K562 (cell line): ENCODE measurements around the gene FGF23. TPM values are rescaled to one million over a fixed set of nuclear protein-coding genes. Genes with fewer than 3 reads are reported as not detected.

Experiments used
- ATAC-seq: fragments of 200-7000 bp; cut with Tn5 transposase; 3 replicates; pipeline ENCODE4 v1.9.1; 2020; ENCODE audit warnings: moderate library complexity
- BruUV-seq: library from RNA; stranded (reverse); fragments of 400-500 nt; replicated peaks from 2 replicates; lab custom pipeline; 2021; lab: Mats Ljungman, UMichigan
- CTCF ChIA-PET: fragments of 300-600 bp; formaldehyde crosslinking; extraction: SDS; loops from one replicate; lab custom pipeline; 2021; ENCODE audit warnings: low intra/inter-chr PET ratio; lab: Yijun Ruan, JAX
- POLR2A ChIA-PET: fragments of 300-600, 350-650 bp; sonication (Branson Sonifier 250); formaldehyde crosslinking; extraction: SDS; loops from one replicate; lab custom pipeline; 2021; ENCODE audit warnings: antibody characterized with exemption, inconsistent platforms; lab: Yijun Ruan, JAX
- DNase-seq, 4 experiments: peaks; one replicate each; pipeline versions ENCODE4 v3.0.0 to v3.0.0-alpha.2; 2011 to 2018; ENCODE audit warnings: low spot score in 3 of 4, mixed read lengths in 3 of 4; ENCODE audit errors: extremely low read depth in 1 of 4
- FAIRE-seq: peaks from 2 replicates; lab custom pipeline; 2011; peaks lifted over from hg19 to GRCh38; lab: Jason Lieb, UNC
- H2AFZ ChIP-seq: 2 replicates; pipeline ENCODE4 v1.6.0; 2011; ENCODE audit warnings: low read depth, low read length, control low read depth, inconsistent platforms
- H3K27ac ChIP-seq: fragments of 200-600 bp; 3 replicates; pipeline ENCODE4 v1.8.0; 2011; ENCODE audit warnings: low read depth, mild to moderate bottlenecking, control low read depth, inconsistent platforms, low read length, moderate library complexity, mixed read lengths; ENCODE audit errors: extremely low read depth
- H3K27me3 ChIP-seq, 2 experiments: fragments of 300-600 bp in 1 of 2; 2 replicates in 1 of 2; 3 replicates in 1 of 2; pipeline versions ENCODE4 v1.6.0 to v1.8.0; 2011; ENCODE audit warnings: inconsistent platforms in 2 of 2, low read length in 2 of 2, mild to moderate bottlenecking in 1 of 2, mixed read lengths in 1 of 2, moderate library complexity in 1 of 2; ENCODE audit not compliant: control insufficient read depth in 2 of 2, insufficient read depth in 2 of 2
- H3K36me3 ChIP-seq: fragments of 300-600 bp; 3 replicates; pipeline ENCODE4 v1.8.0; 2011; ENCODE audit warnings: mild to moderate bottlenecking, low read length, inconsistent platforms; ENCODE audit not compliant: control insufficient read depth, insufficient read depth
- H3K4me1 ChIP-seq, 2 experiments: fragments of 200-600 bp in 1 of 2; replicated peaks in 1 of 2; 2 replicates in 1 of 2; 3 replicates in 1 of 2; pipeline versions ENCODE4 v1.5.1 to v1.8.0; 2011; ENCODE audit warnings: inconsistent platforms in 2 of 2, low read length in 2 of 2, mild to moderate bottlenecking in 1 of 2, mixed read lengths in 1 of 2, moderate library complexity in 1 of 2; ENCODE audit not compliant: control insufficient read depth in 2 of 2, insufficient read depth in 2 of 2
- H3K4me2 ChIP-seq: 2 replicates; pipeline ENCODE4 v1.6.1; 2011; ENCODE audit warnings: low read length, control low read depth, inconsistent platforms, mixed read lengths; ENCODE audit not compliant: insufficient read depth
- H3K4me3 ChIP-seq: fragments of 200-600 bp; sonication (generic), shearing (Covaris generic); 2 replicates; pipeline ENCODE4 v1.5.1; 2016; ENCODE audit warnings: control low read depth, inconsistent platforms
- H3K79me2 ChIP-seq: fragments of 200-600 bp; 3 replicates; pipeline ENCODE4 v1.8.0; 2011; ENCODE audit warnings: low read length, inconsistent platforms; ENCODE audit not compliant: control insufficient read depth, insufficient read depth
- H3K9ac ChIP-seq, 2 experiments: 2 replicates each; pipeline versions ENCODE4 v1.6.0 to v1.6.1; 2011; ENCODE audit warnings: low read depth in 2 of 2, low read length in 2 of 2, control low read depth in 1 of 2, inconsistent platforms in 1 of 2, mild to moderate bottlenecking in 1 of 2, mixed read lengths in 1 of 2; ENCODE audit not compliant: insufficient read depth in 1 of 2
- H3K9me1 ChIP-seq: one replicate; pipeline ENCODE4 v1.6.0; 2011; ENCODE audit warnings: inconsistent platforms, mild to moderate bottlenecking, low read length, moderate library complexity; ENCODE audit not compliant: control insufficient read depth, insufficient read depth
- H3K9me3 ChIP-seq: replicated peaks from 2 replicates; pipeline ENCODE4 v1.5.1; 2011; ENCODE audit warnings: low read depth, low read length, inconsistent platforms; ENCODE audit not compliant: control insufficient read depth, insufficient read depth
- H4K20me1 ChIP-seq: replicated peaks from 2 replicates; pipeline ENCODE4 v1.6.1; 2011; ENCODE audit warnings: low read length, inconsistent platforms, mixed read lengths; ENCODE audit not compliant: control insufficient read depth, insufficient read depth
- BMI1 ChIP-seq: fragments of 150-350 bp; IDR thresholded peaks from 2 replicates; pipeline ENCODE4 v1.6.1; 2014; ENCODE audit warnings: low read length
- RAD21 ChIP-seq, 2 experiments: fragments of 250-450 bp in 1 of 2; fragments of 450-650 bp in 1 of 2; sonication (Bioruptor Pico) in 1 of 2; formaldehyde crosslinking in 1 of 2; IDR thresholded peaks in 1 of 2; conservative IDR thresholded peaks in 1 of 2; 2 replicates each; pipeline versions ENCODE4 v1.4.0 to v1.8.0; 2020 to 2022; ENCODE audit warnings: mild to moderate bottlenecking in 2 of 2, moderate library complexity in 1 of 2
- SMC3 ChIP-seq: conservative IDR thresholded peaks from 2 replicates; pipeline ENCODE4 v1.6.1; 2011; ENCODE audit warnings: low read depth, low read length, improper control_type of control experiment; ENCODE audit not compliant: insufficient read depth
- TRIM28 ChIP-seq: fragments of 450-650 bp; IDR thresholded peaks from 2 replicates; pipeline ENCODE4 v1.6.1; 2017
- WGBS: fragments of 100-300 bp; shearing (Covaris generic); methylation state at CpG from one replicate; pipeline ENCODE4 v1.1.6; 2016; ENCODE audit warnings: low coverage, mixed read lengths; ENCODE audit not compliant: insufficient coverage; ENCODE audit errors: missing lambda C conversion rate; 5-methylcytosine and 5-hydroxymethylcytosine counted together
- in situ Hi-C: fragments of 300-500 bp; cut with MboI; formaldehyde crosslinking; loops from 4 replicates; pipeline ENCODE4 v1.15.0; 2018; ENCODE audit warnings: inconsistent platforms, mixed read lengths
- intact Hi-C: fragments of 100-400 bp; cut with micrococcal nuclease; formaldehyde crosslinking; loops from 2 replicates; pipeline ENCODE4 v1.14.2; 2022
- polyA plus RNA-seq, 8 experiments: library from polyadenylated mRNA; depleted of rRNA in 4 of 8; stranded (reverse) in 5 of 8; unstranded in 3 of 8; fragments of >200 nt; fragmentation: Nextera tagmentation in 2 of 8; fragmentation: Illumina TruSeq in 1 of 8; extraction: Ambion mirVana in 2 of 8; extraction: Trizol in 1 of 8; gene quantifications; 2 replicates each; pipeline versions ENCODE4 v1.2.1 to v1.2.3, GENCODE V29; 2011 to 2014; ENCODE audit warnings: inconsistent platforms in 1 of 8, missing spikeins in 1 of 8
- total RNA-seq, 7 experiments: library from RNA; depleted of rRNA in 6 of 7; stranded (reverse); fragments of >200 nt in 6 of 7; fragmentation: Illumina TruSeq in 2 of 7; extraction: Trizol in 2 of 7; gene quantifications; 2 replicates each; pipeline versions ENCODE4 v1.2.1 to v1.2.3, GENCODE V29; 2011 to 2021; ENCODE audit warnings: low replicate concordance in 1 of 7
- TF ChIP-seq, protein P1 (sequence below), 2 experiments: IDR thresholded peaks in 1 of 2; conservative IDR thresholded peaks in 1 of 2; 2 replicates each; pipeline ENCODE4 v1.6.1; 2016; ENCODE audit warnings: low read depth in 2 of 2, mild to moderate bottlenecking in 1 of 2, missing compliant biosample characterization in 1 of 2, missing genetic modification characterization in 1 of 2, moderate library complexity in 1 of 2
- TF ChIP-seq, protein P2 (sequence below): fragments of 450-650 bp; IDR thresholded peaks from 2 replicates; pipeline ENCODE4 v1.7.1; 2018; ENCODE audit warnings: mild to moderate bottlenecking, low read depth; ENCODE audit not compliant: partially characterized antibody
- TF ChIP-seq, protein P3 (sequence below): sonication (generic); formaldehyde crosslinking; IDR thresholded peaks from 2 replicates; pipeline ENCODE4 v1.8.1; 2022; ENCODE audit warnings: missing genetic modification reagents
- TF ChIP-seq, protein P4 (sequence below): fragments of 250-450 bp; sonication (Bioruptor Pico); IDR thresholded peaks from 2 replicates; pipeline ENCODE4 v1.5.0; 2020; ENCODE audit warnings: mild to moderate bottlenecking
- TF ChIP-seq, protein P5 (sequence below): sonication (generic); formaldehyde crosslinking; IDR thresholded peaks from 2 replicates; pipeline ENCODE4 v1.4.0; 2020; ENCODE audit warnings: mild to moderate bottlenecking, missing genetic modification reagents

The FGF23 gene
- total and polyA plus RNA-seq, 9 of the 15 experiments (the other 6 are each of a cell fraction or from before 2014, with no cell fraction given), result 0.38 TPM; not detected in 8

DNA sequence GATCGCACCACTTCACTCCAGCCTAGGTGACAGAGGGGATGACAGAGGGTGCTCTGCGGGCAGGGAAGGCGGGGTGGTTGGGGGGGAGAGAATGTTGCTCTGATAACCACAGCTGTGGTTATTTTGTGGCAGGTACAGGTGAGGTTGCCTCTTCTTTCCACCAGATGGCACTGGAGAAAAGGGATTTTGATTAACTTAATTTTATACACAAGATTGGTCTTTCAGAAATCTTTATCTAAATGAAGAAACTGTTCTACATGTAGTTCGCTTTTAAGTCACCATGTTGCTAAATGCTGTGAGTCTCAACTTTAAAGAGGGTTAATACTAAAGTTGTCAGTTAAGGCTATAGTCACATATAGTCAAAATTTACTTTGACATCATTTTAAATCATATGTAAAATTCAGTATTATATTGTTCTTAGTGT is 25.7 kb downstream of the FGF23 start:
- Histone ChIP-seq H3K27ac (no peak overlapping the region), H4K20me1 (no peaks in the 10 kb centered on the region), H3K9me3 (no peaks in the 10 kb centered on the region), H3K36me3 (no peaks in the 10 kb centered on the region), H3K79me2 (no peaks in the 10 kb centered on the region), H2AFZ (no peak overlapping the region), H3K9me1 (no peaks in the 10 kb centered on the region), H3K4me2 (no peak overlapping the region), H3K4me3 (no peak overlapping the region), H3K4me1 (no peaks in the 10 kb centered on the region), H3K9ac (no peak overlapping the region), H3K27me3 (no peaks in the 10 kb centered on the region)
- in situ Hi-C loops, result no loop called here
- intact Hi-C loops, result no loop called here
- no TSS peak for BruUV-seq
- DNase-seq (peak in 2 of 4 experiments; percentile 19 to 26), ATAC-seq (peak; percentile 72), FAIRE-seq (no peak)
- ChIA-PET POLR2A (no interaction called here), CTCF (interaction anchor here (0.5 to 1.1 kb wide), 3 partner anchors 15 to 226 kb away, joined by 4 to 5 read pairs (median 5); no protein-coding TSS in a partner anchor)
- 0% methylated on average over 2 of the region's 4 CpGs for WGBS
- TF ChIP-seq, protein P1, sequence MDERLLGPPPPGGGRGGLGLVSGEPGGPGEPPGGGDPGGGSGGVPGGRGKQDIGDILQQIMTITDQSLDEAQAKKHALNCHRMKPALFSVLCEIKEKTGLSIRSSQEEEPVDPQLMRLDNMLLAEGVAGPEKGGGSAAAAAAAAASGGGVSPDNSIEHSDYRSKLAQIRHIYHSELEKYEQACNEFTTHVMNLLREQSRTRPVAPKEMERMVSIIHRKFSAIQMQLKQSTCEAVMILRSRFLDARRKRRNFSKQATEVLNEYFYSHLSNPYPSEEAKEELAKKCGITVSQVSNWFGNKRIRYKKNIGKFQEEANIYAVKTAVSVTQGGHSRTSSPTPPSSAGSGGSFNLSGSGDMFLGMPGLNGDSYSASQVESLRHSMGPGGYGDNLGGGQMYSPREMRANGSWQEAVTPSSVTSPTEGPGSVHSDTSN (CRISPR knock-in tag; IDR thresholded peaks at IDR 0.05; ENCODE audit: low read depth), result no peak
- TF ChIP-seq, protein P1 (tag; conservative IDR thresholded peaks at IDR 0.05; ENCODE audit: low read depth), result no peak
- TF ChIP-seq RAD21 (CRISPR knock-in tag; conservative IDR thresholded peaks at IDR 0.05 in 1 of 2, IDR thresholded peaks at IDR 0.05 in 1 of 2) (peak in 1 of 2 experiments; percentile 56; a peak in 2 of 4 replicates), BMI1 (no peak), TRIM28 (no peak), SMC3 (peak; percentile 26; the same call in 1 of the 2 replicates)
- TF ChIP-seq, protein P2, sequence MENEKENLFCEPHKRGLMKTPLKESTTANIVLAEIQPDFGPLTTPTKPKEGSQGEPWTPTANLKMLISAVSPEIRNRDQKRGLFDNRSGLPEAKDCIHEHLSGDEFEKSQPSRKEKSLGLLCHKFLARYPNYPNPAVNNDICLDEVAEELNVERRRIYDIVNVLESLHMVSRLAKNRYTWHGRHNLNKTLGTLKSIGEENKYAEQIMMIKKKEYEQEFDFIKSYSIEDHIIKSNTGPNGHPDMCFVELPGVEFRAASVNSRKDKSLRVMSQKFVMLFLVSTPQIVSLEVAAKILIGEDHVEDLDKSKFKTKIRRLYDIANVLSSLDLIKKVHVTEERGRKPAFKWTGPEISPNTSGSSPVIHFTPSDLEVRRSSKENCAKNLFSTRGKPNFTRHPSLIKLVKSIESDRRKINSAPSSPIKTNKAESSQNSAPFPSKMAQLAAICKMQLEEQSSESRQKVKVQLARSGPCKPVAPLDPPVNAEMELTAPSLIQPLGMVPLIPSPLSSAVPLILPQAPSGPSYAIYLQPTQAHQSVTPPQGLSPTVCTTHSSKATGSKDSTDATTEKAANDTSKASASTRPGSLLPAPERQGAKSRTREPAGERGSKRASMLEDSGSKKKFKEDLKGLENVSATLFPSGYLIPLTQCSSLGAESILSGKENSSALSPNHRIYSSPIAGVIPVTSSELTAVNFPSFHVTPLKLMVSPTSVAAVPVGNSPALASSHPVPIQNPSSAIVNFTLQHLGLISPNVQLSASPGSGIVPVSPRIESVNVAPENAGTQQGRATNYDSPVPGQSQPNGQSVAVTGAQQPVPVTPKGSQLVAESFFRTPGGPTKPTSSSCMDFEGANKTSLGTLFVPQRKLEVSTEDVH, result no peak
- TF ChIP-seq, protein P3, sequence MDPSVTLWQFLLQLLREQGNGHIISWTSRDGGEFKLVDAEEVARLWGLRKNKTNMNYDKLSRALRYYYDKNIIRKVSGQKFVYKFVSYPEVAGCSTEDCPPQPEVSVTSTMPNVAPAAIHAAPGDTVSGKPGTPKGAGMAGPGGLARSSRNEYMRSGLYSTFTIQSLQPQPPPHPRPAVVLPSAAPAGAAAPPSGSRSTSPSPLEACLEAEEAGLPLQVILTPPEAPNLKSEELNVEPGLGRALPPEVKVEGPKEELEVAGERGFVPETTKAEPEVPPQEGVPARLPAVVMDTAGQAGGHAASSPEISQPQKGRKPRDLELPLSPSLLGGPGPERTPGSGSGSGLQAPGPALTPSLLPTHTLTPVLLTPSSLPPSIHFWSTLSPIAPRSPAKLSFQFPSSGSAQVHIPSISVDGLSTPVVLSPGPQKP (CRISPR knock-in tag), result no peak
- TF ChIP-seq, protein P4, sequence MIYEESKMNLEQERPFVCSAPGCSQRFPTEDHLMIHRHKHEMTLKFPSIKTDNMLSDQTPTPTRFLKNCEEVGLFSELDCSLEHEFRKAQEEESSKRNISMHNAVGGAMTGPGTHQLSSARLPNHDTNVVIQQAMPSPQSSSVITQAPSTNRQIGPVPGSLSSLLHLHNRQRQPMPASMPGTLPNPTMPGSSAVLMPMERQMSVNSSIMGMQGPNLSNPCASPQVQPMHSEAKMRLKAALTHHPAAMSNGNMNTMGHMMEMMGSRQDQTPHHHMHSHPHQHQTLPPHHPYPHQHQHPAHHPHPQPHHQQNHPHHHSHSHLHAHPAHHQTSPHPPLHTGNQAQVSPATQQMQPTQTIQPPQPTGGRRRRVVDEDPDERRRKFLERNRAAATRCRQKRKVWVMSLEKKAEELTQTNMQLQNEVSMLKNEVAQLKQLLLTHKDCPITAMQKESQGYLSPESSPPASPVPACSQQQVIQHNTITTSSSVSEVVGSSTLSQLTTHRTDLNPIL (CRISPR knock-in tag), result no peak
- TF ChIP-seq, protein P5, sequence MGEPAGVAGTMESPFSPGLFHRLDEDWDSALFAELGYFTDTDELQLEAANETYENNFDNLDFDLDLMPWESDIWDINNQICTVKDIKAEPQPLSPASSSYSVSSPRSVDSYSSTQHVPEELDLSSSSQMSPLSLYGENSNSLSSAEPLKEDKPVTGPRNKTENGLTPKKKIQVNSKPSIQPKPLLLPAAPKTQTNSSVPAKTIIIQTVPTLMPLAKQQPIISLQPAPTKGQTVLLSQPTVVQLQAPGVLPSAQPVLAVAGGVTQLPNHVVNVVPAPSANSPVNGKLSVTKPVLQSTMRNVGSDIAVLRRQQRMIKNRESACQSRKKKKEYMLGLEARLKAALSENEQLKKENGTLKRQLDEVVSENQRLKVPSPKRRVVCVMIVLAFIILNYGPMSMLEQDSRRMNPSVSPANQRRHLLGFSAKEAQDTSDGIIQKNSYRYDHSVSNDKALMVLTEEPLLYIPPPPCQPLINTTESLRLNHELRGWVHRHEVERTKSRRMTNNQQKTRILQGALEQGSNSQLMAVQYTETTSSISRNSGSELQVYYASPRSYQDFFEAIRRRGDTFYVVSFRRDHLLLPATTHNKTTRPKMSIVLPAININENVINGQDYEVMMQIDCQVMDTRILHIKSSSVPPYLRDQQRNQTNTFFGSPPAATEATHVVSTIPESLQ (CRISPR knock-in tag), result no peak
